Adrenal gland (tissue), 5 donors: ENCODE measurements around the gene PGBD2.
"Not testable (repeated sequence)": the region's sequence is repeated elsewhere in the genome, so short reads cannot be mapped to it uniquely, and the experiment has no call there.

Source experiments
- CTCF ChIP-seq, 6 experiments: fragments of 450-650 bp in 4 of 6; fragments of 200-600 bp in 2 of 6; sonication (generic) in 1 of 6; IDR thresholded peaks; 1 replicate in 5 of 6; 2 replicates in 1 of 6; pipeline versions ENCODE4 v1.5.1 to v1.8.0; 2016 to 2021; ENCODE audit warnings: antibody characterized with exemption in 6 of 6, mild to moderate bottlenecking in 2 of 6, moderate library complexity in 1 of 6
- POLR2A ChIP-seq, 2 donors: fragments of 450-650 bp; IDR thresholded peaks; one replicate each; pipeline ENCODE4 v1.6.1; 2017; ENCODE audit warnings: antibody characterized with exemption in 2 of 2, mild to moderate bottlenecking in 2 of 2, moderate library complexity in 1 of 2
- donor health status: DM: no; HTN: no; CAD: no.

DNA sequence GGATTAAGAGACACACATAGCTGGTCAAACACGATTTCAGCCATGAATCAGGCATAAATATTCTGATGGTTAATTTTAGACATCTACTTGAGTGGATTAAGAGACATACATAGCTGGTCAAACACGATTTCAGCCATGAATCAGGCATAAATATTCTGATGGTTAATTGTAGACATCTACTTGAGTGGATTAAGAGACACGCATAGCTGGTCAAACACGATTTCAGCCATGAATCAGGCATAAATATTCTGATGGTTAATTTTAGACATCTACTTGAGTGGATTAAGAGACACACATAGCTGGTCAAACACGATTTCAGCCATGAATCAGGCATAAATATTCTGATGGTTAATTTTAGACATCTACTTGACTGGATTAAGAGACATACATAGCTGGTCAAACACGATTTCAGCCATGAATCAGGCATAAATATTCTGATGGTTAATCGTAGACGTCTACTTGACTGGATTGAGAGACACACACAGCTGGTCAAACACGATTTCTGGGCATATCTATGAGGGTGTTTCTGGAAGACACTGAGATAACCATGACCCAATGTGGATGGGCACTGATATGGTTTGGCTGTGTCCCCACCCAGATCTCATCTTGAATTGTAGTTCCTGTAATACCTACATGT lies 32.3 kb downstream of the PGBD2 start:
- not testable (repeated sequence) for TF ChIP-seq POLR2A, CTCF (IDR thresholded peaks at IDR 0.05)
